Esophagus muscularis mucosa (tissue), 3 donors: ENCODE results near the gene CAD.

Experiments used
- POLR2A ChIP-seq: fragments of 450-650 bp; IDR thresholded peaks from one replicate; pipeline ENCODE4 v1.6.1; 2017; ENCODE audit warnings: antibody characterized with exemption, moderate library complexity, mild to moderate bottlenecking, low read depth
- TF ChIP-seq, protein P1 (sequence below), 3 experiments: fragments of 200-600 bp in 2 of 3; fragments of 450-650 bp in 1 of 3; sonication (generic) in 2 of 3; IDR thresholded peaks; one replicate each; pipeline ENCODE4 v1.5.1; 2017 to 2019; ENCODE audit warnings: antibody characterized with exemption in 3 of 3, mild to moderate bottlenecking in 2 of 3, moderate library complexity in 1 of 3

DNA sequence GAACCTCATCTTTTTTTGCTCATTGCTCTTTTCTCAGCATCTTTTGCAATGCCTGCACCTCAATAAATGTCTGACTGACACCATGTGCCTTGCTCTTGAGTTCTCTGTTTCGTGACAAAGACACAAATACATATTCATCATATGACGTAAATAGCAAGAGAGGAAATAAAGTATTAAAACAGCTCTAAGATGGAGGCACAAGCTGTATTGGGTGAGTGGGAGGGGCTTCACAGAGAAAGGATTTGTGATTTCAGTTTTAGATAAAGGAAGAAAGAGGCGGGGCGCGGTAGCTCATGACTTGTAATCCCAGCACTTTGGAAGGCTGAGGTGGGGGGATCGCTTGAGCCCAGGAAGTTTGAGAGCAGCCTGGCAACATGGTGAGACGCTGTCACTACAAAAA is 2.9 kb downstream of the CAD start:
- TF ChIP-seq, protein P1, sequence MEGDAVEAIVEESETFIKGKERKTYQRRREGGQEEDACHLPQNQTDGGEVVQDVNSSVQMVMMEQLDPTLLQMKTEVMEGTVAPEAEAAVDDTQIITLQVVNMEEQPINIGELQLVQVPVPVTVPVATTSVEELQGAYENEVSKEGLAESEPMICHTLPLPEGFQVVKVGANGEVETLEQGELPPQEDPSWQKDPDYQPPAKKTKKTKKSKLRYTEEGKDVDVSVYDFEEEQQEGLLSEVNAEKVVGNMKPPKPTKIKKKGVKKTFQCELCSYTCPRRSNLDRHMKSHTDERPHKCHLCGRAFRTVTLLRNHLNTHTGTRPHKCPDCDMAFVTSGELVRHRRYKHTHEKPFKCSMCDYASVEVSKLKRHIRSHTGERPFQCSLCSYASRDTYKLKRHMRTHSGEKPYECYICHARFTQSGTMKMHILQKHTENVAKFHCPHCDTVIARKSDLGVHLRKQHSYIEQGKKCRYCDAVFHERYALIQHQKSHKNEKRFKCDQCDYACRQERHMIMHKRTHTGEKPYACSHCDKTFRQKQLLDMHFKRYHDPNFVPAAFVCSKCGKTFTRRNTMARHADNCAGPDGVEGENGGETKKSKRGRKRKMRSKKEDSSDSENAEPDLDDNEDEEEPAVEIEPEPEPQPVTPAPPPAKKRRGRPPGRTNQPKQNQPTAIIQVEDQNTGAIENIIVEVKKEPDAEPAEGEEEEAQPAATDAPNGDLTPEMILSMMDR (IDR thresholded peaks at IDR 0.05) = no peak
- TF ChIP-seq POLR2A = no peak
